HG03521 (cell line): Measurements from ENCODE around the gene ARMH1.

Source experiments
- ATAC-seq: cut with Tn5 transposase; IDR thresholded peaks from one replicate; pipeline ENCODE4 v1.9.1; 2021; ENCODE audit warnings: mild to moderate bottlenecking, moderate library complexity; ENCODE audit not compliant: unreplicated experiment

The ARMH1 gene

DNA sequence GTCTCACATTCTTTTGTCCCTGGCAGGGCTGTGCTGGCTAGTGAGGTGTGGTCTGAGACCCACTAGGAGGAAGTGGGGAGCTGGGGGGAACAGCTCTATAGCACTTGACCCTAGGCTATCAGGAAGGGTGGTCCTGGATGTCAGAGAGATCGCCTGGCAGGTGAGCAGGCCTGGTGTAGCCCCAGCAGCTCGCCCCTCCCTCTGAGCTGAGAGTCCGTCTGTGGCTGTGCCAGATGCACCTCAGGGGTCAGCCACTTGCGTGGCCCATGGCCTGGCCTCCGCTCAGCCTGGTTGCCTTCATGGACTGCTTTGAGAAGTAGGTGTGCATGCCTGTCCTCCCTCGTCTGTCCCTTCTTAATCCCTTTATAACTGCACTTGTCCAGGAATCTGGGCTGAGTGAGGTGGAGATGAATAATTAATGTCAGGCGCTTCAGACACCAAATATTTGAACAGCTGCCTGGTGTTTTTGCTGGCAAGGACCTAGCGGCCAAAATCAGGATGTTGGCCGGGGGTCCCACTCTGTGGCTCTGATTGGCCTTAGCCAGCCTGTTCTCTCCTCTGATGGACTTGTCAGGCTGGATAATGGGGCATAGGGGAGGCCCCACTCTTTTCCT is 30.7 kb upstream of the ARMH1 start:
- no peak for ATAC-seq

DNA sequence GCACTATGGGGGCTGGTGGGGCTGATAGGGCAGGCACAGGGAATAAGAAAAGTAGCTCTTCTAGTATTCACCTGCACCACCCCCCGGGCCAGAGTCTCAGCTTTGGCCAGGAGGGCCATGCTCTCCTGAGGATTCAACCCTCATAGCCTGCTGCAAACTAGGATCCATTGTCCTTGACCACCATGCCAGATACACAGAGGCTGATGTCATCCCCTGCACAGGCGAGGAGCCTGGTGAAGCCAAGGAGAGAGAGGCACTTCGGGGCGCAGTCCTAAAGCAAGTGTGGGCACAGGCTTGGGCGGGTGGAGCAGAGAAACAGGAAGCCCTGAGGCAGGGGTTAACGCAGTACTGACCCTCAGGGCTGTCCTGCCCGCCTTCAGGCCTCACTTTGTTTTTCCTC is 29.7 kb upstream of the ARMH1 start:
- no peak for ATAC-seq

DNA sequence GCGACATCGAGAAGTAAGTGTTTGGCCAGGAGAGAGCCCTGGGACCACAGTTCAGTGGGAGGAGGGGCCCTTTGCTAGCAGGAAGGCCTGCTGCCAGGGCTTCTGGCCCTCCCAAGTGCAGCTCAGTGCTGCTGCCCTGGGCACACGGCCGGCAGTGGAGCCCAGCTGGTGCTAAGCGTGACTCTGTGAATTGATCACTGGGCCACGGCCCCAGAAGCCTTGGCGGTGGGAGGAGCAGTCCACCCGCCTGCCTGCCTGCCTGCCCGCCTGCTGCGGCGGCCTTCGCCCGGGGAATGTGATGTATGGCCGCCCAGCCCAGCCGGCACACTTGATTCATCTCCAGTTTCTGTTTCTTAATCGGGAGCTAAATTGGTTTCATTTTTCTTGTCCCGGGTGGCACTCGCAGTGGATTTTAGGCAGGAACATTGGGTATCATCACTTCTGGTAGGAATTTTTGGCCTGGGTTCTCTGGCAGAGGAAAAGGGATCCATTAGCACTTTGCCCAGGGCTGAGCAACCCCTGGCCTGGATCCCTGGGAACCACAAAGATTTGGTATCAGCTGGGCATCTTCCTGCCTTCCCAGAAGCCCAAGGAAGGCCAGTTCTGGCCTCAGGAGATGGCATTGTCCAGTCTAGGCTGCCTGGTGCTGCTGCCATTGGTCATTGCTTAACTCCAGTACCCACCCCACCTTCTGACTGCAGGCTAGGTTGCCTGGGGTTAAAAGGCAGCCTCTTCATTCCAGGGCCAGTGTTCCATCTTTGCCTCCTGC is 28.9 kb upstream of the ARMH1 start:
- no peak for ATAC-seq

DNA sequence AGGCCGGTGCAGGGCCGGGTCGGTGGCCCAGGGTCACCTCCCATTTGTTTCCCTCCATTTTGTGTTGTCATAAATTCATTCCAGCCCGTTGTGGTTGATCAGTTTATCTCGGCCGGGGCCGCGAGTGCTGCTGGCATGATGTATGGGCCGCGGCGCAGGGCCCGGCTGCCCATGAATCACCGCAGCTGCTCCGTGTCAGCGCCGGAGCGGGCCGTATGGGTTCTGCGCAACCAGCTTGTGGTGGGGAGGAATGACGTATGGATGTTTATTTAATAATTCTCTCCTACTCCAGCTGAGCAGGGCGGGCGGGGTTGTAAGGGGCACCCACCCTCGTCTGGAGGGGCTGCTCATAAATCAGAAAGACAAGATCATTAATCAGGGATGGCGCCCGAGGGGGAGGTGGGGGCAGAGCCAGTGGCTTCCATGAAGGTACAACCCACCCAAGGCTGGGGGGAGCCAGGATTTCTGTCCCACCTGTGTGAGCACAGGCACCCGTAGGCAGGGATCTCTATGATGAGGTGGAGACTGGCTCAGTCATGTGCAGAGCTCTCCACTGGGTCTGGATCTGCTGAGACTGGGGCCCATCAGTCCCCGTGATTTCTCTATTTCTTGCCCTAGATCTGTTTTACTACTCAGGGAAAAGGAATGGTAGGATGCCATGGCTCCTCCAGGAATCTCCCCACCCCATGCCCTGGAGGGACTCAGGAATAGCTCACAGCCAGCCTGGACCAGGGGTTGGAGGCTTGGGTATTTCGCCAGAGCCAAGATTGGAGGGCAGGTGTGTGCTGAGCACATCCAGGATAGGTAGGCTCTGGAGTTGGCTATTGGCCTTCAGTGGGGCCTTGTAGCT is 28.0 kb upstream of the ARMH1 start:
- ATAC-seq: no peak

DNA sequence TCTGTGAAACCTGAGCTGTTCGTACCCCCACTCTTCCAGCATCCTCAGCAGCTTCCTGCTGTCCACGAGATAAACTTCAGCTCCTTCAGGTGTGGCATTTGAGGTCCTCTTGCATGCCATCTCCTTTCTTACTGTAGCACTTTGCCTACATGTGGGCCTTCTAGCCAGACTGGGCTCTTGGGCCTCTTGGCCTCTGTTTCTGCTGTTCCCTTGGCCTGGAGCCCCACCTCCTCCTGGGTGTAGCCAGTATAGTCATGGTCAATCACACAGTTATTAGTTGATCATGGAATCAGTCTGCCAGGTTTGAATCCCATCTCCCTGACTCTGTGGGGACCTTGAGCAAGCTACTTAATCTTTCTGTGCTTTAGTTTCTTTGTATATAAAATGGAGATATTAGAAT is 26.6 kb upstream of the ARMH1 start:
- ATAC-seq: no peak

DNA sequence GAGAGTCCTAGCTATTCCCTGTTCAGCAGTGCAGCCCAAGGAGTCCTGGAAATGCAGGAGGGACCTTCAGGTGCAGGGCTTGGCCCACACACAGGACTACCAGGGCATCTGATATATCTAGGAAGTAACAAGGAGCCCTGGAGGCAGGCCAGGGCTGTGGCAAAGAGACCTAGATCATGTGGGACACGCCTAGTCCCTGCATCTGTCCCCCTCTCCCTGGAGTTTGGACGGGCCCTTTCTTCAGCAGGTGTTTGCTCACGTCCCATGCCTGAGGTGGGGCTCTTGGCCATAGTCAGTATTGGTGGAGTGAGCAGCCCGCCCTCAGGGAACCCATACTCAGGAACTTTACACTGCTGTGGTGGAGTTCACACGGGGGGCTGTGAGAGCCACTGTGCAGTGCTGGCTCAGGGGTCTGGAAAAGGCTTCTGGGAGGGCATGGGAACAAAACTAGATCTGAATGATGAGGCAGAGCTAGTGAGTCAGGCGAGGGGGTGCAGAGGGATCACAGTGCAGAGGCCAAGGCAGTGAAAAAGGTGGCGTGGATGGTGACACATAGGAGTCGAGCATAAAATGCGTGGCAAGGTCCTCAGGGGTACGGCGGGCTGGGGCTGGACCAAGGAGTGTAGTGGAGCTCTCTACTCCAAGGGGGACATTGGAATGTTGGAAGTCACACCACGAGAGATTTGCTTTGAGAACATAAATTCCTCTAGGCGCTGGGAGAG is 25.8 kb upstream of the ARMH1 start:
- no peak for ATAC-seq

DNA sequence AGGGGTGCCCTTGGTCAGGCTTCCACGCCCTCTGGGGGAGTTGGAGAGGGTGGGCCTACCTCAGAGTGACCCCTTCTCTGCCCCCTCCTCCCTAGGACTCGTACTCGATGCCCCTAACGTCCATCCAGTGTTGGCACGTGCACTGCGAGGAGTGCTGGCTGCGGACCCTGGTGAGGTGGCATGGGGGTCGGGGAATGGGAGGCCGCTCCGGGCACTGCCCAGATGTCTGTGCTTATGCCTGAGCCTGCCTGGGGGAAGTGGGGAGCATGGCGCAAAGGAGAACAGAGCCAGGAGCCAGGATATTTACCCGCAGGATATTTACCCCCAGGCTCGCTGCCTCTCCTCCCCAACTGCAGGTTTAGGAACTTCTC is 24.7 kb upstream of the ARMH1 start:
- ATAC-seq: no peak

DNA sequence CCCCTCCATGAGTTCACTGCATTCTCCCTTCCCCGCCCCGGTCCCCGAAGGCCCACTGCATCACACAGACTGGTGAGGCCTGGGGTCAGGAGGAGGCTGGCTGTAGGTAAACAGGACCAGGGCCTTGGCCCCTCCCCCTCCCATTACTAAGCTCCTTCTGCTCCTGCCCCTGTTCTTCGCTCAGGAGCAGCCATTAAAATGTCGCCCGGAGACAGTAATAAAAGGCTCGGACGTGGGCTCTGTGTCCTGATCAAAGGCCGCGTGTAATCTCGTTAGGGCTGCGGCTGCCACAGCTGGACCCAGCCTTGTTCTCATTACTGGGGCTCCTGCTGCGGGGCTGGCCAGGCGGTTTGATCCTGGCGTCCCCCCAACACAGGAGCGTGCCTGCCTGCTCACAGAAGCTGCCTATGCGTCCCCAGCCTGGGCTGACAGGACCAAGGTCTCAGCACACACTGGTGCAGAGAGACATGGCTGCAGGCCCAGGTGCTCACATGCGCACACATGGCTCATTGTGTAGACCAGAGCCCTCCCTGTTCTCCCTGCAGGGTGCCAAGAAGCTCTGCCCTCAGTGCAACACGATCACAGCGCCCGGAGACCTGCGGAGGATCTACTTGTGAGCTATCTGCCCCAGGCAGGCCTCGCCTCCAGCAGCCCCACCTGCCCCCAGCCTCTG is 24.2 kb upstream of the ARMH1 start:
- no peak for ATAC-seq

DNA sequence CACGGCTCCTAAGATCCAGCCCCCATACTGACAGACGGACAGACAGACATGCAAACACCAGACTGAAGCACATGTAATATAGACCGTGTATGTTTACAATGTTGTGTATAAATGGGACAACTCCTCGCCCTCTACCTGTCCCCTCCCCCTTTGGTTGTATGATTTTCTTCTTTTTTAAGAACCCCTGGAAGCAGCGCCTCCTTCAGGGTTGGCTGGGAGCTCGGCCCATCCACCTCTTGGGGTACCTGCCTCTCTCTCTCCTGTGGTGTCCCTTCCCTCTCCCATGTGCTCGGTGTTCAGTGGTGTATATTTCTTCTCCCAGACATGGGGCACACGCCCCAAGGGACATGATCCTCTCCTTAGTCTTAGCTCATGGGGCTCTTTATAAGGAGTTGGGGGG is 23.4 kb upstream of the ARMH1 start:
- no peak for ATAC-seq

DNA sequence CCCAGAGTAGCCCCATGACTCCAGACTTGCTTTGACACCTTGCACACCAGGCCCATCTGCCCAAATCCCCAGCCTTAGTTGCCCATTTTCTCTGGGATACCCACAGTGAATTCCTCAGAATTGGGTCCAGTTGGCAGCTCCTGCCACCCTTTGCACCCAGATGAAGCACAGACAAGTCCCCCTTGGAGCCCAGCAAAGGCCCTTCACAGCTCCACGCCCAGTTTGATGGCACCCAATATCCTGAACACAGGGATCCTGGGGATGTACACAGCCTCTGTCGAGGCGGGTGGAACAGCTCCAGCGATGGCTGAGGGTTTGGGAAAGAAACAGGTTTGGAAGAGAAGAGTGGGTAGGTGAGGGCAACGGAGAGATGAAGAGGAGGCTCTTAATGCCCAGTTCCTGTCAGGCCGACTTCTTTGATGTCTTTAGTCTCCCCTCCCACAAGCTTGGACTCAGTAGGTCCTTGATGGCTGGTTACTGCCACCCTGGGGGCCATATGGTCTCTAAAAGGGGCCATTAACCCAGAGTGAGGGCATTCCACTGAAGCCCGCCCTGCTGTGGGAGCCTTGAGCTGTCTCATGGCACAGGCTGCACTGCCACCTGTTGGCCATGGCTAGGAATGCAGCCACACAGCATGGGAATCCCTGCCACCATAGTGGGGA is 21.9 kb upstream of the ARMH1 start:
- ATAC-seq: no peak

DNA sequence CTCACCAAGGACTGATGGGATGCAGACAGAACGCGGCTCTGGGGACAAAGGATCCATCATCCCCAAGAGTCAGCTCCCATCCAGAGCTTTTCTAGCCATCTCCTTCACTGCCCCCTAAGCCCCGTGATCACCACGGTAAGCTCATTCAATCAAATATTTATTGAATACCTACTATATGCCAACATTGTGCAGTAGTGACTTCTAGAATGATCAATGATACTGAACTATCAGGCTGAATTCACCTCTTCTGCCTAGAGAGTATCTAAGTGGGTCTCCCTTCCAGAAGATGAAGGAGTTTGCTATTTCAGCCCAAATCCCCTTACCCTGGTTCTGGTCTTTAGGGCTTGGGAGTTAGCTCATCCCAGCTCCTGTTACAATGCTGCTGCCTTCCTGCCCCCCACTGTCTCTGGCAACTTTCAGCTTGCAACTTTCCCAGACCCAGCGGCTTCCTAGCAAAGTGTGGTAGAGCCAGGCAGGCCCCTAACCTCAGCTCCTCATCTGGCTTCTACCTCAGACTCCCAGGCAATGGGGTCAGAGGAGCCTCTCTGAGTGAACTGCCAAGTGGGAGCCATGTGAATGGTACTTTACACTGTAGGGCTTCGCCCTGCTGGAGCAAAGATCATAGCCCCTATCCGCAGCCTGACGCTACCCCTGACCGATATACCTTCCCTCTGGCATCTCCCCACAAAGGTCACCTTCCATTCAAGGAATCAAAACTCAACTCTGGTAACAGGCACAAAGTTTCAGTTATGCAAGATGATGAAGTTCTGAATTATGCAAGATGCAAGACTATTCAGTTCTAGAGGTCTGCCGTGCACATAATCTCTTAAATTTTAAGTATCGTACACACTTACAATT is 21.2 kb upstream of the ARMH1 start:
- no peak for ATAC-seq

DNA sequence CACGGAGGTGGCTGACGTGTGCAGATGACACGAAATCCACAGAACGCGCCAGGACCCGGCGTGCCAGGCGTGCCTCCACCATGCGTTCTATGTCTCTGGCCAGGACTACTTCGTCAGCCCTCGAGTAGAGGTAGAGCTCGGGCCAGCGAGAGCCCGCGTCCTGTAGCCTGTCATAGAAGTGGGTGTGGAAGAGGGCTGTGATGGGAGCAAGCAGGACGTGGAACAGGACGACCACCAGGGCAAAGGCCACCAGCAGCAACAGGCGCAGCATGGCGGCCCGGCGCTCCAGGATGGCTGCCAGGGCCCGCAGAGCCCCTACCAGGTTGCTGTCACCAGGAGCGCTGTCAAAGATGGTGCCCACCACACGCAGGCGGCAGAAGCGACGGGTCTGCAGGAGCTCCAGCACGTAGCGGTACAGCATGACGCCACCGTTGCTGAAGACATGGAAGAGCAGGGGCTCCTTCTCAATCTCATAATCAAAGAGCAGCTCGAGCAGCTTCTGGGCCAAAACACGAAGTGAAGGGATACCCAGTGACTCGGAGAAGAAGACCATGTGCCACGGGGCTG is 19.8 kb upstream of the ARMH1 start:
- no peak for ATAC-seq

DNA sequence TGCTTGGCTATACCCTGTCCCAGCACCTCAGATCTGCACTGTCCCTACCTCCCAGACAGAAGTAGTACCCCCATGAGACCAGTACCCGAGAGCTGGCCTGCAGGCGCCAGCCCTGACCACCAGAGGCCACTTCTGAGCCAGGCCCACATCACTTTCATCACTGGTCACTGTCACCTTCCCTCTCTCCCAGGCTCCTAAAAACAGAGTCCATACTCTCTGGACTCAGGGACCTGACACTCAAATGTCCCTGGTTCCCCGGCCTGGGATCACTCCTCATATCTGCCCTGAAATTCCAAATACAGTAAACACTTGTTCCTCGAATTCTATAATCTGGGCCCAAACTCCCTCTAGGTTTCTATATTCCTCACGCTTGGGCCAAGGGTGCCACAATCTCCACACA is 18.9 kb upstream of the ARMH1 start:
- ATAC-seq: no peak

DNA sequence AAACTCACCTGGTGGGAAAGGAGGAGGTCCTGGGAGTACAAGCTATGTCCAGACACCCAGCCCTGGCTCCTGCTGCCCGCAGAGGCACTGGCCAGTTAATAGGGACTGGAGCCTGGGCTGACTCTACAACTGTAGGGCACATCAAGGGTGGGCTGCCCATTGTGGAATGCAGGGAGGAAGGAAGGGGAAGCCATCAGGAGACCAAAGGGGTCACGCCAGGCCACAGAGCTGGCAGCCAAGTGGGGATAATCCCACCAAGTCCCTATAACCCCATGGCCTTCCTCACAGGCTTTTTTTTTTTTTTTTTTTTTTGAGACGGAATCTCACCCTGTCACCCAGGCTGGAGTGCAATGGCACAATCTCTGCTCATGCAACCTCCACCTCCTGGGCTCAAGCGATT is 14.9 kb upstream of the ARMH1 start:
- ATAC-seq: no peak

DNA sequence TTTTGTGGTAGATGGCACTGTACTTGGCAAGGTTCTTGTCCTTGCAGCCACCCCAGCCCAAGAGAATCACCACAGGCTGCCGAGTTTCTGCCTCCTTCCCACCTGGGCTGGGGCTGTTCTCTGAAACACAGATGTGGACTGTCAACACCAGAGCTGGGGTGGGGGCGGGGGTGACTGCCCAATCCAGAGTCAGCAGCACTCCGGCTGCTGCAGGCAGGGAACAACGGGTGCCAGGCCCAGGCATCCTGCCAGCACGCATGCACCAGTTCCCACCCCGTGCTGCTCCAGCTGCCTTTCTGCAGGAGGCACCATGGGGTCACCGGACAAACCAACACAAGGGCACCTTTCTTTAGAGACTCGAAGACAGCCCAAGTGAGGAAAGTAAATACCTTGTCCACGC is 14.3 kb upstream of the ARMH1 start:
- no peak for ATAC-seq

DNA sequence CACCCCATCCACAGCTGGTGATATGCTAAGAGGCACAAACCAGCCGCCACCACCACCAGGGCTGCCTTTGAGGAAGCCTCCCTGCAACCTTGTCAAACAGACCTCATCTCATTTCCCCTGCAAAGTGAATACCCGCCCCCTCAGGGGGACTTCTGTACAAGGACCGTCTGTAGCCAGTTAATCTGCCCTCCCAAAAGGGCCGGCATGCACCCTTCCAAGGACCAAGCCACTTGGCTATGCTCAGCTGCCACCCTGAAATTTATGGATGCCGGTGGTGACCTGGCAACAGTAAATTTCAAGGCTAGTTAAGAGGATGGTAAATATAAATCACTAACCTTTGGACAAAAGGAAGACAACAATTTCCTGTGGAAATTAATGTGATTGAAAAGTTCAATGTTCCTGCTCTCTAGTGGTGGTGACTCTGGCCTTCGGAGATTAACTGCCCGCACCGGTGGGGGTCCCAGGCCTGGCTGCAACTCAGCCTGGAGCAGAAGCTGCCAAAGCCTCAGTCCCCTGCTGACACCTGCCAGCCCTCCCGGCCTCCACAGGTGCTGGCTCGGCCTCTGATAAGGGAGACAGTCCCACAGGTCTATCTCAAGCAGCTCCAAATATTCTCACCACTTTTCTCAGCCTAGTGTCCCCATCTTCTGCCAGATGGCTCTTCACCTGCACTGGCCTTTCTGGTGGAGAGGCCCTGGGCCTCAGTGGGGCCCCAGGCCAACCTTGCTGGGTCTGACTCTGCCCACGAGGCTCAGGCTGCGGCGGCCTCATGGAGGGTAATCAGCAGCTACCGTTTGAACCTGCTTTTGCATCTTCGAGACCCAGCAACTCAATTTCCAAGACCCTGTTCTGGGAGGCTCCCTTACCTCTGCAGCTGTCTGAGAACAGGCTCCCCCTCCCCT is 12.5 kb upstream of the ARMH1 start:
- ATAC-seq: no peak

DNA sequence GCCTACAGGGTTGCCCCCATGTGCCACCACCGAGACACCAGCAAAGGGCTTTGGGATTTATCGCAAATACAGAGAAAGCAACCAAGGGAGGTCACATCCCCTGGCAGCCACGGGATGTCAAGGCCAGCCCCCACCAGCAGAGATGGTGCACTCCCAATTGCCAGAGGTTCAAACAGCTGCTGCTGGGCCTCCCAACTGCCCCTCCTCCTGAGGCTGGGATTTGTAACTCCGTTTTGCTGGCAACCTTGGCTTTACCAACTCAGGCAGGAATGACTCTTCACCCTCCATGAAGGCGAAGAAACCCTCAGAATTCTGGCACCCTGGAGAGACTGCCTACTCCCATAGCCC is 11.9 kb upstream of the ARMH1 start:
- ATAC-seq: no peak

DNA sequence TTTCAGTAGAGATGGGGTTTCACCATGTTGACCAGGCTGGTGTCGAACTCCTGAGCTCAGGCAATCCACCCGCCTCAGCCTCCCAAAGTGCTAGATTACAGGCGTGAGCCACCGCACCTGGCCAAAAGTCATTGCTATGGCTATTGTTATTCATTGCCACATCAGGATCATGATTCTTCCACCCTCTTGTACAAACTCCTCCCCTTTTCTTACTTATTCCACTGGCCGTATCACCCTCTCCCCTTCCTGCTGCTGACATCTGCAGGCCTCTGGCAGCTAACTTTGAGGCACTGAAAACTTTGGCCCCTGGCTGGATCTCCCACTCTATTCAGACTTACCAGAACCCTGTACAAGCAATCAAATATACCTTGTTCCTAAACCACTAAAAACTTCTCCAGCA is 11.1 kb upstream of the ARMH1 start:
- no peak for ATAC-seq
